GM18508 (cell line): Measurements from ENCODE around the gene TXLNA.
"Not testable (repeated sequence)": the region's sequence is repeated elsewhere in the genome, so short reads cannot be mapped to it uniquely, and the experiment has no call there.

ENCODE experiments used
- ATAC-seq: cut with Tn5 transposase; IDR thresholded peaks from one replicate; pipeline ENCODE4 v1.9.1; 2021; ENCODE audit warnings: moderate number of reproducible peaks; ENCODE audit not compliant: insufficient read depth, unreplicated experiment

TXLNA gene

GRCh38 chr1:32179443-32180185 lies at the start of gene TXLNA:
Gene TXLNA (plus strand): TSS chr1:32179675. CDS start chr1:32180346, 671 bp downstream.
- no peak for ATAC-seq

- ATAC-seq: not testable (repeated sequence)
Measured at GRCh38 chr1:32133950-32134280, 45.6 kb upstream of the TXLNA start.

- no peak for ATAC-seq
Measured at GRCh38 chr1:32137111-32137510, 42.4 kb upstream of the TXLNA start.

GRCh38 chr1:32138965-32139364 lies 40.5 kb upstream of the TXLNA start:
- ATAC-seq: no peak

GRCh38 chr1:32142446-32143301 lies 36.8 kb upstream of the TXLNA start:
- no peak for ATAC-seq

- ATAC-seq: not testable (repeated sequence)
Measured at GRCh38 chr1:32143302-32143695, 36.2 kb upstream of the TXLNA start.

- no peak for ATAC-seq
Measured at GRCh38 chr1:32144033-32144432, 35.4 kb upstream of the TXLNA start.

GRCh38 chr1:32147799-32148198 lies 31.7 kb upstream of the TXLNA start:
- not testable (repeated sequence) for ATAC-seq

GRCh38 chr1:32150847-32151246 lies 28.6 kb upstream of the TXLNA start:
- ATAC-seq: no peak

GRCh38 chr1:32151319-32151787 lies 28.1 kb upstream of the TXLNA start:
- ATAC-seq: no peak

GRCh38 chr1:32159189-32159588 lies 20.3 kb upstream of the TXLNA start:
- no peak for ATAC-seq

- ATAC-seq: no peak
Measured at GRCh38 chr1:32163405-32163804, 16.1 kb upstream of the TXLNA start.

GRCh38 chr1:32165633-32166032 lies 13.8 kb upstream of the TXLNA start:
- ATAC-seq: not testable (repeated sequence)

GRCh38 chr1:32170991-32171390 lies 8.5 kb upstream of the TXLNA start:
- no peak for ATAC-seq

GRCh38 chr1:32172621-32173245 lies 6.7 kb upstream of the TXLNA start:
- ATAC-seq: no peak

- ATAC-seq: no peak
Measured at GRCh38 chr1:32178380-32179192, 889 bp upstream of the TXLNA start.

- ATAC-seq: no peak
Measured at GRCh38 chr1:32179193-32179442, 357 bp upstream of the TXLNA start.

GRCh38 chr1:32180186-32181060 lies 948 bp downstream of the TXLNA start:
- no peak for ATAC-seq

- no peak for ATAC-seq
Measured at GRCh38 chr1:32181065-32181464, 1.6 kb downstream of the TXLNA start.

GRCh38 chr1:32181563-32181962 lies 2.1 kb downstream of the TXLNA start:
- ATAC-seq: no peak
